GM12878 (cell line): ENCODE data around the gene ACSS1. TPM values are rescaled to one million over a fixed set of nuclear protein-coding genes. Genes with fewer than 3 reads are reported as not detected.

Source experiments
- ATAC-seq: fragments of 200-7000 bp; cut with Tn5 transposase; 3 replicates; pipeline ENCODE4 v1.9.1; 2020; ENCODE audit warnings: mild to moderate bottlenecking, moderate library complexity
- BruUV-seq: library from RNA; stranded (reverse); fragments of 400-500 nt; replicated peaks from 2 replicates; lab custom pipeline; 2021; lab: Mats Ljungman, UMichigan
- CTCF ChIA-PET: fragments of 300-600 bp; sonication (Branson Sonifier 250); formaldehyde crosslinking; extraction: SDS; loops from one replicate; lab custom pipeline; 2021; ENCODE audit warnings: inconsistent platforms; lab: Yijun Ruan, JAX
- POLR2A ChIA-PET: fragments of 350-600 bp; formaldehyde crosslinking; extraction: SDS; loops from one replicate; lab custom pipeline; 2021; ENCODE audit warnings: inconsistent platforms; lab: Charles Lee
- RAD21 ChIA-PET: fragments of 300-600 bp; sonication (Branson Sonifier 250); formaldehyde crosslinking; loops from one replicate; lab custom pipeline; 2023; ENCODE audit warnings: antibody characterized with exemption; ENCODE audit not compliant: unreplicated experiment; lab: Charles Lee
- SMC1A ChIA-PET: fragments of 300-600 bp; sonication (Branson Sonifier 250); formaldehyde crosslinking; loops from one replicate; lab custom pipeline; 2023; ENCODE audit not compliant: unreplicated experiment, uncharacterized antibody; lab: Charles Lee
- DNase-seq: peaks from one replicate; pipeline ENCODE4 v3.0.0-alpha.2; 2011; ENCODE audit warnings: low read depth, low spot score
- FAIRE-seq: peaks from 3 replicates; lab custom pipeline; 2011; peaks lifted over from hg19 to GRCh38; lab: Jason Lieb, UNC
- H2AFZ ChIP-seq: 2 replicates; pipeline ENCODE4 v1.6.0; 2011; ENCODE audit warnings: low read depth, low read length, control low read depth; ENCODE audit not compliant: control insufficient read depth
- H3K27ac ChIP-seq: 2 replicates; pipeline ENCODE4 v1.5.1; 2011; ENCODE audit warnings: control low read depth; ENCODE audit not compliant: control insufficient read depth, insufficient read depth
- H3K27me3 ChIP-seq, 2 experiments: replicated peaks in 1 of 2; 2 replicates each; pipeline versions ENCODE4 v1.6.0 to v1.6.1; 2011; ENCODE audit warnings: low read length in 1 of 2; ENCODE audit not compliant: control insufficient read depth in 2 of 2, insufficient read depth in 2 of 2
- H3K36me3 ChIP-seq, 2 experiments: 2 replicates each; pipeline ENCODE4 v1.5.1; 2011; ENCODE audit warnings: low read length in 1 of 2; ENCODE audit not compliant: control insufficient read depth in 2 of 2, insufficient read depth in 2 of 2
- H3K4me1 ChIP-seq: 2 replicates; pipeline ENCODE4 v1.6.1; 2011; ENCODE audit warnings: mild to moderate bottlenecking, low read length, moderate library complexity, mixed read lengths; ENCODE audit not compliant: control insufficient read depth, insufficient read depth
- H3K4me2 ChIP-seq: 2 replicates; pipeline ENCODE4 v1.6.0; 2011; ENCODE audit warnings: control low read depth; ENCODE audit not compliant: control insufficient read depth, insufficient read depth
- H3K4me3 ChIP-seq: fragments of 200-600 bp; sonication (generic); 2 replicates; pipeline ENCODE4 v1.5.1; 2016
- H3K79me2 ChIP-seq: 2 replicates; pipeline ENCODE4 v1.6.0; 2011; ENCODE audit warnings: low read length; ENCODE audit not compliant: control insufficient read depth, insufficient read depth
- H3K9ac ChIP-seq: 2 replicates; pipeline ENCODE4 v1.8.0; 2011; ENCODE audit warnings: low read length, control low read depth, mixed read lengths; ENCODE audit not compliant: control insufficient read depth, insufficient read depth
- H3K9me3 ChIP-seq: replicated peaks from 3 replicates; pipeline ENCODE4 v1.5.1; 2011; ENCODE audit warnings: mild to moderate bottlenecking, low read length; ENCODE audit not compliant: control insufficient read depth, insufficient read depth
- H4K20me1 ChIP-seq: 2 replicates; pipeline ENCODE4 v1.6.0; 2011; ENCODE audit not compliant: control insufficient read depth, insufficient read depth
- BCL3 ChIP-seq: IDR thresholded peaks from 2 replicates; pipeline ENCODE4 v1.6.1; 2011; ENCODE audit warnings: borderline replicate concordance, low read depth, mild to moderate bottlenecking, moderate library complexity, low read length; ENCODE audit not compliant: insufficient read depth, poor library complexity, severe bottlenecking
- BCLAF1 ChIP-seq: fragments of 450-650 bp; IDR thresholded peaks from 2 replicates; pipeline ENCODE4 v1.6.1; 2017; ENCODE audit warnings: antibody characterized with exemption, mild to moderate bottlenecking, moderate library complexity
- BRCA1 ChIP-seq: IDR thresholded peaks from 2 replicates; pipeline ENCODE4 v1.6.1; 2011; ENCODE audit warnings: low read depth, low read length, improper control_type of control experiment
- E4F1 ChIP-seq: fragments of 450-650 bp; IDR thresholded peaks from 2 replicates; pipeline ENCODE4 v1.6.1; 2018; ENCODE audit warnings: borderline replicate concordance, mild to moderate bottlenecking; ENCODE audit not compliant: partially characterized antibody
- EGR1 ChIP-seq, 2 experiments: IDR thresholded peaks; 1 replicate in 1 of 2; 2 replicates in 1 of 2; pipeline ENCODE4 v1.6.1; 2011 to 2012; ENCODE audit warnings: low read depth in 2 of 2, low read length in 2 of 2, borderline replicate concordance in 1 of 2, mild to moderate bottlenecking in 1 of 2, moderate library complexity in 1 of 2
- ELK1 ChIP-seq: IDR thresholded peaks from 2 replicates; pipeline ENCODE4 v1.6.1; 2012; ENCODE audit warnings: low read depth, low read length, improper control_type of control experiment
- GATAD2B ChIP-seq: fragments of 450-650 bp; conservative IDR thresholded peaks from 2 replicates; pipeline ENCODE4 v1.6.1; 2017; ENCODE audit warnings: low read depth, mild to moderate bottlenecking, moderate library complexity
- KDM1A ChIP-seq: fragments of 200-600 bp; sonication (generic); IDR thresholded peaks from 2 replicates; pipeline ENCODE4 v1.6.1; 2016; ENCODE audit warnings: borderline replicate concordance
- MXI1 ChIP-seq: fragments of 150-350 bp; IDR thresholded peaks from 2 replicates; pipeline ENCODE4 v1.6.1; 2011; ENCODE audit warnings: low read depth, mild to moderate bottlenecking, inconsistent platforms, low read length, improper control_type of control experiment
- MYC ChIP-seq: IDR thresholded peaks from 2 replicates; pipeline ENCODE4 v1.6.1; 2011; ENCODE audit warnings: mild to moderate bottlenecking, low read length, moderate library complexity, inconsistent platforms; ENCODE audit not compliant: insufficient read depth, insufficient replicate concordance, insufficient read length, severe bottlenecking
- RCOR1 ChIP-seq: conservative IDR thresholded peaks from 2 replicates; pipeline ENCODE4 v1.6.1; 2012; ENCODE audit warnings: low read depth, low read length, improper control_type of control experiment
- TAF1 ChIP-seq: IDR thresholded peaks from 2 replicates; pipeline ENCODE4 v1.6.1; 2011; ENCODE audit warnings: mild to moderate bottlenecking, low read depth, low read length, borderline replicate concordance
- TBL1XR1 ChIP-seq: IDR thresholded peaks from 2 replicates; pipeline ENCODE4 v1.6.1; 2012; ENCODE audit warnings: low read depth, low read length, improper control_type of control experiment
- ZNF24 ChIP-seq: fragments of 450-650 bp; IDR thresholded peaks from 2 replicates; pipeline ENCODE4 v1.6.1; 2017; ENCODE audit warnings: antibody characterized with exemption, mild to moderate bottlenecking
- WGBS: methylation state at CpG from one replicate; pipeline ENCODE4 v1.1.6; 2016; ENCODE audit warnings: low lambda C conversion rate; ENCODE audit not compliant: insufficient replicate concordance, insufficient coverage; ENCODE audit errors: missing lambda C conversion rate; 5-methylcytosine and 5-hydroxymethylcytosine counted together
- in situ Hi-C: fragments of 300-500 bp; cut with MboI; formaldehyde crosslinking; loops from 9 replicates; pipeline ENCODE4 v1.14.3; 2018; ENCODE audit warnings: mixed read lengths
- intact Hi-C: fragments of 100-400 bp; cut with micrococcal nuclease; formaldehyde crosslinking; loops from one replicate; pipeline ENCODE4 v1.14.2; 2022; ENCODE audit not compliant: unreplicated experiment
- polyA plus RNA-seq, 11 experiments: library from polyadenylated mRNA; depleted of rRNA in 4 of 11; unstranded in 6 of 11; stranded (reverse) in 5 of 11; fragments of >200 nt; fragmentation: Nextera tagmentation in 4 of 11; fragmentation: Illumina TruSeq in 1 of 11; extraction: Ambion mirVana in 4 of 11; extraction: Trizol in 1 of 11; gene quantifications; 1 replicate in 1 of 11; 2 replicates in 10 of 11; pipeline versions ENCODE4 v1.2.1 to v1.2.3, GENCODE V29; 2011 to 2016; ENCODE audit warnings: inconsistent platforms in 2 of 11, missing spikeins in 2 of 11, low read depth in 1 of 11
- total RNA-seq, 4 experiments: library from RNA; depleted of rRNA in 3 of 4; stranded (reverse); fragments of >200 nt in 3 of 4; fragmentation: Illumina TruSeq in 1 of 4; extraction: Trizol in 1 of 4; gene quantifications; 2 replicates each; pipeline versions ENCODE4 v1.2.1 to v1.2.3, GENCODE V29; 2013 to 2021

Gene ACSS1
- total and polyA plus RNA-seq, 10 of the 15 experiments (the other 5 are each of a cell fraction or from before 2014, with no cell fraction given) = 1.3 to 44.9 (median 31.1) TPM

GRCh38 chr20:25009218-25010145 is 48.5 kb downstream of the ACSS1 start:
- intact Hi-C loops (no loop called here), in situ Hi-C loops (no loop called here)
- H3K9me3 ChIP-seq = no peaks in the 10 kb centered on the region
- no peak for ATAC-seq
- POLR2A ChIA-PET = no interaction called here
- peaks cover 12 to 18% of the 10 kb centered on the region in 2 experiments; a peak in 3 of 4 replicates for H3K36me3 ChIP-seq
- no peak for DNase-seq
- H3K79me2 ChIP-seq = no peaks in the 10 kb centered on the region
- no peaks in the 10 kb centered on the region for H4K20me1 ChIP-seq
- no peak overlapping the region for H3K4me3 ChIP-seq
- no peaks in the 10 kb centered on the region for H3K4me1 ChIP-seq
- H3K27me3 ChIP-seq = no peaks in the 10 kb centered on the region
- no peak overlapping the region for H3K27ac ChIP-seq
- 85% methylated on average over 10 of the region's 10 CpGs for WGBS
- BruUV-seq = no TSS peak
- no peak for FAIRE-seq
- CTCF ChIA-PET = interaction anchor here (0.8 to 3.0 kb wide), 4 partner anchors 13 to 56 kb away, joined by 3 to 9 read pairs (median 4); partner anchors contain the start of gene ACSS1
- H2AFZ ChIP-seq = no peak overlapping the region
- SMC1A ChIA-PET = interaction anchor here (1.0 to 1.3 kb wide), 2 partner anchors 50 to 56 kb away, joined by 3 read pairs; no protein-coding TSS in a partner anchor
- RAD21 ChIA-PET = no interaction called here
- H3K4me2 ChIP-seq = no peak overlapping the region
- H3K9ac ChIP-seq = no peak overlapping the region
- TF ChIP-seq E4F1 (no peak), GATAD2B (no peak), BCLAF1 (no peak), RCOR1 (no peak), ELK1 (no peak), ZNF24 (no peak), EGR1 (IDR thresholded peaks at IDR 0.05; ENCODE audit: borderline replicate concordance in 1 of 2, low read depth in 2 of 2, low read length in 2 of 2) (no peak), TBL1XR1 (no peak), BRCA1 (no peak), MXI1 (no peak), BCL3 (no peak), MYC (no peak), KDM1A (no peak), TAF1 (no peak)
